Erythroblast (primary cell): ENCODE data around the gene UBL7.

Experiments
- GATA1 ChIP-seq: IDR thresholded peaks from 2 replicates; pipeline ENCODE4 v1.6.1; 2011; ENCODE audit warnings: low read depth, mild to moderate bottlenecking, control low read depth, low read length, moderate library complexity
- POLR2A ChIP-seq: IDR thresholded peaks from 2 replicates; pipeline ENCODE4 v1.6.1; 2011; ENCODE audit warnings: mild to moderate bottlenecking, low read length

DNA sequence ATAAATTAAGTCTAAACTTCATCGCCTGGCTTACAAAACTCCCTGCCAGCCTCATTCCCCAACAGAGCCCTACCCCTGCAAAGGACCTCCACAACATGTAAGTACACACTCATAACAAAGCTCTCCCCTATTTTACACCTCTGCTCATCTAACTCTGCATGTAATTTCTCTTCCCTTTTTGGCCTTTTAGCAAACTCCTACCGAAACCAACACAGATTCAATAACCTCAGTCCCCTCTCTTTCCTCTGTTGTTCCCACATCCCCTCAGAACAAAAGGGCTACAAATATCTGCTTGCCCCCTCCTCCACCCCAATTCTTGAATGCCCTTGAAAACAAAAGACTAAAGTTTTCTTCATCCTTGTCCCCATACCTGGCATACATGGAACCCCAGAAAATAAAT lies 662 bp downstream of the UBL7 start:
- TF ChIP-seq POLR2A: no peak
- TF ChIP-seq GATA1: no peak
